Endothelial cell of umbilical vein (primary cell): ENCODE measurements around the gene MEI4. TPM values are rescaled to one million over a fixed set of nuclear protein-coding genes. Genes with fewer than 3 reads are reported as not detected.
"Not testable (repeated sequence)": the region's sequence is repeated elsewhere in the genome, so short reads cannot be mapped to it uniquely, and the experiment has no call there.

Source experiments
- BruUV-seq: library from RNA; stranded (reverse); fragments of 400-500 nt; replicated peaks from 2 replicates; lab custom pipeline; 2021; lab: Mats Ljungman, UMichigan
- CTCF ChIA-PET: fragments of 300-600, 350-600 bp; sonication (Branson Sonifier 250); formaldehyde crosslinking; loops from one replicate; lab custom pipeline; 2021; ENCODE audit warnings: antibody characterized with exemption, inconsistent platforms; lab: Charles Lee
- POLR2A ChIA-PET: fragments of 300-600, 350-600 bp; sonication (Branson Sonifier 250); formaldehyde crosslinking; loops from one replicate; lab custom pipeline; 2021; ENCODE audit warnings: antibody characterized with exemption, inconsistent platforms; lab: Charles Lee
- DNase-seq: peaks from one replicate; pipeline ENCODE4 v3.0.0-alpha.2; 2011; ENCODE audit warnings: low read depth, low spot score
- FAIRE-seq: peaks from 2 replicates; lab custom pipeline; 2011; peaks lifted over from hg19 to GRCh38; lab: Jason Lieb, UNC
- H2AFZ ChIP-seq: 2 replicates; pipeline ENCODE4 v1.6.0; 2012; ENCODE audit warnings: low read depth, low read length, control low read depth, inconsistent platforms
- H3K27ac ChIP-seq: 2 replicates; pipeline ENCODE4 v1.5.1; 2011; ENCODE audit warnings: low read depth, mild to moderate bottlenecking, control low read depth, low read length, moderate library complexity; ENCODE audit not compliant: insufficient read depth
- H3K27me3 ChIP-seq, 2 experiments: 2 replicates each; pipeline versions ENCODE4 v1.6.0 to v1.6.1; 2011; ENCODE audit warnings: low read length in 2 of 2, mixed read lengths in 1 of 2; ENCODE audit not compliant: control insufficient read depth in 2 of 2, insufficient read depth in 2 of 2
- H3K36me3 ChIP-seq, 2 experiments: 2 replicates in 1 of 2; 3 replicates in 1 of 2; pipeline ENCODE4 v1.5.1; 2011; ENCODE audit warnings: low read length in 2 of 2, mild to moderate bottlenecking in 1 of 2, moderate library complexity in 1 of 2; ENCODE audit not compliant: control insufficient read depth in 2 of 2, insufficient read depth in 2 of 2; ENCODE audit errors: extremely low read depth in 1 of 2
- H3K4me1 ChIP-seq: 3 replicates; pipeline ENCODE4 v1.5.1; 2011; ENCODE audit warnings: mild to moderate bottlenecking, low read length; ENCODE audit not compliant: control insufficient read depth, insufficient read depth; ENCODE audit errors: extremely low read depth
- H3K4me2 ChIP-seq: 2 replicates; pipeline ENCODE4 v1.6.1; 2011; ENCODE audit warnings: low read length, control low read depth, mixed read lengths; ENCODE audit not compliant: insufficient read depth
- H3K4me3 ChIP-seq, 3 experiments: fragments of 200-600 bp in 1 of 3; sonication (generic), shearing (Covaris generic) in 1 of 3; replicated peaks in 1 of 3; 2 replicates each; pipeline ENCODE4 v1.5.1; 2011 to 2016; ENCODE audit warnings: control low read depth in 3 of 3, low read length in 3 of 3, mild to moderate bottlenecking in 2 of 3, inconsistent platforms in 1 of 3, low read depth in 1 of 3, moderate library complexity in 1 of 3; ENCODE audit not compliant: insufficient read depth in 1 of 3
- H3K79me2 ChIP-seq: 2 replicates; pipeline ENCODE4 v1.6.0; 2012; ENCODE audit warnings: low read length, inconsistent platforms; ENCODE audit not compliant: control insufficient read depth, insufficient read depth
- H3K9ac ChIP-seq: replicated peaks from 2 replicates; pipeline ENCODE3; 2011; ENCODE audit warnings: low read length, control low read depth; ENCODE audit not compliant: insufficient read depth; ENCODE audit errors: extremely low read depth
- H3K9me1 ChIP-seq: replicated peaks from 3 replicates; pipeline ENCODE4 v1.6.0; 2011; ENCODE audit warnings: mild to moderate bottlenecking, low read length; ENCODE audit not compliant: control insufficient read depth, insufficient read depth; ENCODE audit errors: extremely low read depth
- H3K9me3 ChIP-seq: replicated peaks from 2 replicates; pipeline ENCODE4 v1.5.1; 2012; ENCODE audit warnings: low read length, inconsistent platforms; ENCODE audit not compliant: control insufficient read depth, insufficient read depth
- H4K20me1 ChIP-seq: replicated peaks from 2 replicates; pipeline ENCODE3; 2011; ENCODE audit warnings: mild to moderate bottlenecking, low read length; ENCODE audit not compliant: control insufficient read depth, insufficient read depth; ENCODE audit errors: extremely low read depth
- EZH2 ChIP-seq: IDR thresholded peaks from 2 replicates; pipeline ENCODE4 v1.6.1; 2012; ENCODE audit warnings: borderline replicate concordance, low read depth, mild to moderate bottlenecking, moderate library complexity, low read length, inconsistent platforms; ENCODE audit not compliant: severe bottlenecking
- FOS ChIP-seq: IDR thresholded peaks from 2 replicates; pipeline ENCODE4 v1.6.1; 2011; ENCODE audit warnings: mild to moderate bottlenecking, low read length, moderate library complexity, borderline replicate concordance; ENCODE audit not compliant: insufficient read depth
- GATA2 ChIP-seq: IDR thresholded peaks from 2 replicates; pipeline ENCODE4 v1.7.0; 2011; ENCODE audit warnings: low read depth, mild to moderate bottlenecking, moderate library complexity, mixed read lengths, low read length; ENCODE audit not compliant: insufficient read length, insufficient read depth
- JUN ChIP-seq: IDR thresholded peaks from 2 replicates; pipeline ENCODE4 v1.6.1; 2011; ENCODE audit warnings: borderline replicate concordance, low read depth; ENCODE audit not compliant: insufficient read length, insufficient read depth
- MYC ChIP-seq: IDR thresholded peaks from one replicate; pipeline ENCODE4 v1.6.1; 2011; ENCODE audit warnings: mild to moderate bottlenecking, low read depth, low read length
- POLR2A ChIP-seq: IDR thresholded peaks from 2 replicates; pipeline ENCODE4 v1.6.1; 2012; ENCODE audit warnings: low read depth, mild to moderate bottlenecking, control low read depth, low read length
- POLR2AphosphoS5 ChIP-seq: IDR thresholded peaks from 2 replicates; pipeline ENCODE4 v1.6.1; 2012; ENCODE audit warnings: low read depth, mild to moderate bottlenecking, control low read depth, low read length, moderate library complexity; ENCODE audit not compliant: insufficient read depth
- dilution Hi-C: fragments of 300-500 bp; cut with MboI; formaldehyde crosslinking; loops from one replicate; pipeline ENCODE4 v1.15.0; 2019; ENCODE audit warnings: low sequenced_read_pairs; ENCODE audit not compliant: extremely low pct_ligation_motif_present
- intact Hi-C: fragments of 100-400 bp; cut with micrococcal nuclease; formaldehyde crosslinking; loops from one replicate; pipeline ENCODE4 v1.10.0; 2022
- polyA plus RNA-seq, 4 experiments: library from polyadenylated mRNA; depleted of rRNA in 3 of 4; stranded (reverse) in 3 of 4; unstranded in 1 of 4; fragments of >200 nt; gene quantifications; 2 replicates each; pipeline versions ENCODE4 v1.2.1 to v1.2.3, GENCODE V29; 2011 to 2012; ENCODE audit warnings: missing spikeins in 1 of 4
- total RNA-seq: library from RNA; stranded (reverse); gene quantifications from 2 replicates; pipeline ENCODE4 v1.2.3, GENCODE V29; 2021
- TF ChIP-seq, protein P1 (sequence below): IDR thresholded peaks from 2 replicates; pipeline ENCODE4 v1.6.1; 2011; ENCODE audit not compliant: insufficient read depth, insufficient read length
- TF ChIP-seq, protein P2 (sequence below), 2 donors: IDR thresholded peaks; 1 replicate in 1 of 2; 2 replicates in 1 of 2; pipeline ENCODE4 v1.5.1; 2011; ENCODE audit warnings: low read length in 2 of 2, mild to moderate bottlenecking in 2 of 2, moderate library complexity in 2 of 2, control low read depth in 1 of 2, inconsistent platforms in 1 of 2, low read depth in 1 of 2; ENCODE audit not compliant: insufficient read depth in 1 of 2; ENCODE audit errors: extremely low read depth in 1 of 2

MEI4 gene
- total and polyA plus RNA-seq, 2 donors (not counting 3 experiments of a cell fraction or from before 2014, with no cell fraction given), result not detected

DNA sequence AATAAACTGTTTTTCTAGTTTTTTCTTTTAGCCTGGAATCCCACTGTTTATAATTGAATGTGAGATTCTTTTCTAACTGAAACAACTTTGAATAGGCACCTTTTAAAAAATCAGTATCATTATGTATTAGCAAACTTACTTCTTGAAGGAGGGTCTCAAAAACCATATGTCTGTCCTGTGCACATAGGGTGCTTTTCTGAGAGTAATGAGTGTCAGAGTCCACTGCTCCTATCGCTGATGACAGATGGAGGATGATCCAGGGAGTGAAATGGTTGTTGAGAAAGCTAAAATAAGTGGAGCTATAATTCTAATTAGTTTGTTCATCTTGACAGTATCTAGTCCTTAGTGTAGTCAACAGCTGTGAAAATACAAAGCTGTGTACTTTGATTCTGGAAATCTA, 35.8 kb downstream of the MEI4 start:
- Histone ChIP-seq H2AFZ (no peak overlapping the region), H3K27me3 (peaks cover 0 to 2% of the 10 kb centered on the region in 2 experiments), H3K4me2 (no peak overlapping the region), H3K4me1 (no peaks in the 10 kb centered on the region), H3K79me2 (no peaks in the 10 kb centered on the region), H3K27ac (no peak overlapping the region), H3K9me3 (no peaks in the 10 kb centered on the region), H3K36me3 (no peaks in the 10 kb centered on the region), H3K9ac (no peak overlapping the region), H4K20me1 (no peaks in the 10 kb centered on the region), H3K4me3 (no peak overlapping the region), H3K9me1 (no peaks in the 10 kb centered on the region)
- TF ChIP-seq JUN (no peak), FOS (no peak), EZH2 (no peak), MYC (no peak), GATA2 (no peak), POLR2A (no peak), POLR2AphosphoS5 (no peak)
- TF ChIP-seq, protein P1, sequence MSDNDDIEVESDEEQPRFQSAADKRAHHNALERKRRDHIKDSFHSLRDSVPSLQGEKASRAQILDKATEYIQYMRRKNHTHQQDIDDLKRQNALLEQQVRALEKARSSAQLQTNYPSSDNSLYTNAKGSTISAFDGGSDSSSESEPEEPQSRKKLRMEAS, result no peak
- TF ChIP-seq, protein P2, sequence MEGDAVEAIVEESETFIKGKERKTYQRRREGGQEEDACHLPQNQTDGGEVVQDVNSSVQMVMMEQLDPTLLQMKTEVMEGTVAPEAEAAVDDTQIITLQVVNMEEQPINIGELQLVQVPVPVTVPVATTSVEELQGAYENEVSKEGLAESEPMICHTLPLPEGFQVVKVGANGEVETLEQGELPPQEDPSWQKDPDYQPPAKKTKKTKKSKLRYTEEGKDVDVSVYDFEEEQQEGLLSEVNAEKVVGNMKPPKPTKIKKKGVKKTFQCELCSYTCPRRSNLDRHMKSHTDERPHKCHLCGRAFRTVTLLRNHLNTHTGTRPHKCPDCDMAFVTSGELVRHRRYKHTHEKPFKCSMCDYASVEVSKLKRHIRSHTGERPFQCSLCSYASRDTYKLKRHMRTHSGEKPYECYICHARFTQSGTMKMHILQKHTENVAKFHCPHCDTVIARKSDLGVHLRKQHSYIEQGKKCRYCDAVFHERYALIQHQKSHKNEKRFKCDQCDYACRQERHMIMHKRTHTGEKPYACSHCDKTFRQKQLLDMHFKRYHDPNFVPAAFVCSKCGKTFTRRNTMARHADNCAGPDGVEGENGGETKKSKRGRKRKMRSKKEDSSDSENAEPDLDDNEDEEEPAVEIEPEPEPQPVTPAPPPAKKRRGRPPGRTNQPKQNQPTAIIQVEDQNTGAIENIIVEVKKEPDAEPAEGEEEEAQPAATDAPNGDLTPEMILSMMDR (IDR thresholded peaks at IDR 0.05; ENCODE audit: extremely low read depth in 1 of 2, insufficient read depth in 1 of 2, low read depth in 1 of 2, low read length in 2 of 2), result no peak
- no peak for DNase-seq
- CTCF ChIA-PET, result interaction anchor here (1.3 kb wide), 1 partner anchor 48 kb away, joined by 3 read pairs; no protein-coding TSS in a partner anchor
- POLR2A ChIA-PET, result no interaction called here
- no peak for FAIRE-seq
- BruUV-seq, result no TSS peak
- dilution Hi-C loops (no loop called here), intact Hi-C loops (no loop called here)

- dilution Hi-C loops, H3K27me3 ChIP-seq: not testable (repeated sequence)
Observed at GRCh38 chr6:77700095-77700494, 47.3 kb downstream of the MEI4 start.

More at GRCh38 chr6:77700095-77700494, 47.3 kb downstream of the MEI4 start:
- H3K4me3 ChIP-seq, H3K9ac ChIP-seq, POLR2A ChIA-PET, H3K4me2 ChIP-seq, H3K9me1 ChIP-seq, intact Hi-C loops, FAIRE-seq, DNase-seq, H2AFZ ChIP-seq, H3K9me3 ChIP-seq, CTCF ChIA-PET, H4K20me1 ChIP-seq, H3K79me2 ChIP-seq, H3K27ac ChIP-seq, H3K36me3 ChIP-seq, H3K4me1 ChIP-seq, BruUV-seq: not testable (repeated sequence)
